Calu3 (cell line): ENCODE results near the gene CDK11B. TPM values are rescaled to one million over a fixed set of nuclear protein-coding genes. Genes with fewer than 3 reads are reported as not detected.
"Not testable (repeated sequence)": the region's sequence is repeated elsewhere in the genome, so short reads cannot be mapped to it uniquely, and the experiment has no call there.

ENCODE experiments used
- BruUV-seq: library from RNA; stranded (reverse); fragments of 400-500 nt; replicated peaks from 2 replicates; lab custom pipeline; 2021; lab: Mats Ljungman, UMichigan
- CTCF ChIA-PET: fragments of 300-600 bp; sonication (Branson Sonifier 250); formaldehyde crosslinking; loops from one replicate; lab custom pipeline; 2022; ENCODE audit warnings: antibody characterized with exemption; lab: Charles Lee
- DNase-seq: peaks from one replicate; pipeline ENCODE4 v3.0.0; 2022
- H3K27ac Mint-ChIP-seq: one replicate; pipeline ENCODE4 v1.8.0; 2022; ENCODE audit warnings: mixed read lengths; ENCODE audit not compliant: unreplicated experiment
- H3K27me3 Mint-ChIP-seq: one replicate; pipeline ENCODE4 v1.8.0; 2022; ENCODE audit warnings: mixed read lengths; ENCODE audit not compliant: unreplicated experiment
- H3K36me3 Mint-ChIP-seq: one replicate; pipeline ENCODE4 v1.8.0; 2022; ENCODE audit warnings: mild to moderate bottlenecking, moderate library complexity, mixed read lengths; ENCODE audit not compliant: insufficient read depth, unreplicated experiment
- H3K4me1 Mint-ChIP-seq: one replicate; pipeline ENCODE4 v1.8.0; 2022; ENCODE audit warnings: mild to moderate bottlenecking, low read depth, mixed read lengths; ENCODE audit not compliant: unreplicated experiment
- H3K4me3 Mint-ChIP-seq: one replicate; pipeline ENCODE4 v1.8.0; 2022; ENCODE audit warnings: mild to moderate bottlenecking, low read depth, moderate library complexity, mixed read lengths; ENCODE audit not compliant: unreplicated experiment
- H3K9me3 Mint-ChIP-seq: one replicate; pipeline ENCODE4 v1.8.0; 2022; ENCODE audit warnings: low read depth, mixed read lengths; ENCODE audit not compliant: unreplicated experiment
- intact Hi-C: fragments of 100-400 bp; cut with micrococcal nuclease; formaldehyde crosslinking; loops from one replicate; pipeline ENCODE4 v1.10.0; 2022; ENCODE audit not compliant: unreplicated experiment
- total RNA-seq: library from RNA; stranded (reverse); gene quantifications from 2 replicates; pipeline ENCODE4 v1.2.3, GENCODE V29; 2022

Gene CDK11B
- total RNA-seq, 1 experiment from 2014 or later: 24.2 TPM

- H3K4me1 Mint-ChIP-seq, H3K27ac Mint-ChIP-seq, intact Hi-C loops, DNase-seq, H3K27me3 Mint-ChIP-seq, H3K4me3 Mint-ChIP-seq, BruUV-seq, CTCF ChIA-PET, H3K9me3 Mint-ChIP-seq: not testable (repeated sequence)
- H3K36me3 Mint-ChIP-seq: peaks cover 22% of the 10 kb centered on the region
Observed at GRCh38 chr1:1647567-1648241, 11.1 kb downstream of the CDK11B start.

DNA sequence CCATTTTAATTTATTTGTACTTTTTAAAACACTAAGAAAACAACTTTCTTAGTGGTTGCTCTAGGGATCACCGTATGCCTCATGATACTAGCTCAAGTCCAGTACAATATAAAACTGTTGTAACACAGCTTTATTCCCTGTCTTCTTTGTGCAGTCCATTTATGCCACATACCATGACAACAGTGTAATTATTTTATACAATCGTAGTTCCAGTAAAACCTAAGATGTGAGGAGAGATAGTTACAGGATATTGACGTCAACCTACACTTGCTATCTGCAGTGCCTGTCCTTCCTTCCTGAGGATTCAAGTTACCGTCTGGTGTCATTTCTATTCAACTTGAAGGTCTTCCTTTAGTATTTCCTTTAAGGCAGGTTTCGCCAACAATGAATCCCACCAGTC, 12.5 kb downstream of the CDK11B start:
- not testable (repeated sequence) for H3K27ac Mint-ChIP-seq, H3K4me3 Mint-ChIP-seq, H3K4me1 Mint-ChIP-seq

GRCh38 chr1:1640711-1641461, 17.9 kb downstream of the CDK11B start:
- H3K27ac Mint-ChIP-seq, CTCF ChIA-PET, H3K4me1 Mint-ChIP-seq, H3K4me3 Mint-ChIP-seq, BruUV-seq, intact Hi-C loops, H3K27me3 Mint-ChIP-seq, DNase-seq, H3K9me3 Mint-ChIP-seq: not testable (repeated sequence)
- H3K36me3 Mint-ChIP-seq: peaks cover 10% of the 10 kb centered on the region

More for the DNA sequence above, 12.5 kb downstream of the CDK11B start:
- CTCF ChIA-PET, intact Hi-C loops, H3K9me3 Mint-ChIP-seq, DNase-seq, H3K27me3 Mint-ChIP-seq, BruUV-seq: not testable (repeated sequence)
- H3K36me3 Mint-ChIP-seq: peaks cover 17% of the 10 kb centered on the region

- intact Hi-C loops, BruUV-seq, H3K27ac Mint-ChIP-seq, DNase-seq, H3K27me3 Mint-ChIP-seq, CTCF ChIA-PET, H3K36me3 Mint-ChIP-seq, H3K4me1 Mint-ChIP-seq, H3K9me3 Mint-ChIP-seq, H3K4me3 Mint-ChIP-seq: not testable (repeated sequence)
Observed at GRCh38 chr1:1640081-1640480, 18.7 kb downstream of the CDK11B start.

DNA sequence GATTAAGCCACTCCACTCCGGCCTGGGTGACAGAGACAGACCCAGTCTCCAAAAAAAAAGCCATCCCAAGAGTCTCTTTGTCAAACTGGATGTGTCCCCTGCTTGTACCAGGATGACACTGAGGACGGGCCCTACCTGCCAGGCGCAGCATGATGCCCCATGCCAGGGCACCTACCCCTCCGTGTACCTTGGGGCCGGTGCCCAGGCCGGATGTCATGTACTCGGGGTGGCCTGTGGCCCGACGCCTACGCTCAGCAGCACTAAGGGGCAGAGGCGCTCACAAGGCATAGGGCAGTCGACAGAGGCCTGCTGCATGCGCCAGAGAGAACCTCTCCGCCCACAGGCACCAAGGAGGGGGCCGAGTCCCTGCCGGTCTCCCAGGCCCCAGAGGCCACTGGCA, 19.4 kb downstream of the CDK11B start:
- H3K4me1 Mint-ChIP-seq, BruUV-seq, H3K27me3 Mint-ChIP-seq, H3K27ac Mint-ChIP-seq, H3K36me3 Mint-ChIP-seq, DNase-seq, intact Hi-C loops, H3K9me3 Mint-ChIP-seq, CTCF ChIA-PET, H3K4me3 Mint-ChIP-seq: not testable (repeated sequence)

DNA sequence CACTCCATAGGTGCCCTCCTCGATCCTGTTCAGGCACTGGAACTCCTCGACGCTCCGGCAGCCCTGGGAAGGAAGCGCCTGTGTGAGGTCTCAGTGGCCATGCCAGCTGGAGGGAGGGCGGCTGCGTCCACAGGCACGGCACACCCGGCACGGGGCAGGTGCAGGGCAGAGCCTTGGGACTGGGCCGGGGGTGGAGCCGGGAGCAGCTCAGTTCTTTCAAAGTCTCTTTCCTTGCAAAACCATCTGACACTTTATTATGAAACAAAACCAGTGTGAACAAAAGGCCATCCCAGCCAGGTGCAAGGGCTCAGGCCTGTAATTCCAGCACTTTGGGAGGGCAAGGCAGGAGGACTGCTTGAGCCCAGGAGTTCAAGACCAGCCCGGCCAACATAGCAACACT, 20.3 kb downstream of the CDK11B start:
- H3K27ac Mint-ChIP-seq, H3K9me3 Mint-ChIP-seq, H3K36me3 Mint-ChIP-seq, H3K4me3 Mint-ChIP-seq, BruUV-seq, intact Hi-C loops, DNase-seq, H3K4me1 Mint-ChIP-seq, H3K27me3 Mint-ChIP-seq, CTCF ChIA-PET: not testable (repeated sequence)

- H3K27ac Mint-ChIP-seq, H3K4me1 Mint-ChIP-seq, CTCF ChIA-PET, H3K36me3 Mint-ChIP-seq, H3K4me3 Mint-ChIP-seq, H3K27me3 Mint-ChIP-seq, DNase-seq, intact Hi-C loops, BruUV-seq, H3K9me3 Mint-ChIP-seq: not testable (repeated sequence)
Observed at GRCh38 chr1:1637479-1637875, 21.3 kb downstream of the CDK11B start.

DNA sequence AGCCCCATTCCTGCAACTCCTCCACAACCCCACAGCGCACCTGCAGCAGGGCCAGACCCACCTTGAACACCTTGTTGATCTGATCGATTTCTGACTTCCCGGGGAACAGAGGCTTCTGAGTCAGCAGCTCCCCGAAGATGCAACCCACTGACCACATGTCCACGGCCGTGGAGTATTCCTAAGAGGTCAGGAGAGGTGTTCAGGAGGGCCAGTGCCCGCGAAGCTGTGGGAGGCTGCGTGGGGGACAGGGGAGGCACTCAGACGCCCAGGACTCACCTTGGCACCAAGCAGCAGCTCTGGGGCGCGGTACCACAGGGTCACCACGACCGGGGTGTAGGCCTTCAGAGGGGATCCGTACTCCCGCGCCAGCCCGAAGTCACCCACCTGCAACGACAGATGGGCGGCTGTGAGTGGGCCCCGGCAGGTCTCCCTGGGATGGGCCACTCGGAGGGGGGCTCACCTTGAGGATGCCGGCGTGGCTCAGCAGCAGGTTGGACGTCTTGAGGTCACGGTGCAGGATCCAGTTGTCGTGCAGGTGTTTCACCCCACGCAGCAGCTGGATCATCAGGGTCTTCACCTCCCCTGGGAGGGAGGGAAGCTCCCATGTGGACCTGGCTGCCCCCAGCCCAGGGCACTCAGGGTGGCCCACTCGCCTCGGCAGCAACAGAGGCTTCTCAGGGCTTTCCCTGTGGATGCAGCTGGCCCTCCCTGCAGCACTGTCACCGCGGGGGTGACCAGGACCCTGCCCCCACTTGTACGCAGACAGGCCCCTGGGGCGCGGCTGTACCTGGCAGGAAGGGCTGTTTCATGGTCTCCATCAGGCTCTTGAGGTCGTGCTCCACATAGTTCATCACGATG, 22.0 kb downstream of the CDK11B start:
- H3K27ac Mint-ChIP-seq, H3K9me3 Mint-ChIP-seq, BruUV-seq, DNase-seq, CTCF ChIA-PET, H3K4me1 Mint-ChIP-seq, intact Hi-C loops, H3K27me3 Mint-ChIP-seq, H3K36me3 Mint-ChIP-seq, H3K4me3 Mint-ChIP-seq: not testable (repeated sequence)

DNA sequence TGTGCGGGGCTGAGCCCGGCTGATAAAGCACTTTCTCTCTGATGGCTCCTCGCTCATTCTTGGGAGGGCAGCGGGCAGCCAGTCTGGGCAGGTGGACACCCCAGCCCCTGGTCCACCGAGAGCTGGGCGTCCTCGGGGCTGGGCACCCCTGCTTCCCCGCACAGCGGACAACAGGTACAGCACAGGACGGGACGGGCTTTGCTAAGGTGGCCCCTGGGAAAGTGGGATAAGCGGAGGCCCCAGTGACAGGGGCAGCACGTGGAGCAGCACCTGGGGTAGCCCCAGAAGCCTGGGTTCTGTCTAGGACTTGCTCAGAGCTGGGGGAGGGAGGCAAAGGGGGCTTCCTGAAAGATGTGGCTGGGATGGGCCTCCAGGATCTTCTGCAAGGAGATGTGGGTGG, 24.2 kb downstream of the CDK11B start:
- H3K36me3 Mint-ChIP-seq, intact Hi-C loops, CTCF ChIA-PET, H3K4me3 Mint-ChIP-seq, DNase-seq, H3K4me1 Mint-ChIP-seq, H3K27me3 Mint-ChIP-seq, H3K27ac Mint-ChIP-seq, BruUV-seq, H3K9me3 Mint-ChIP-seq: not testable (repeated sequence)
